ENCODE results near the gene ARGLU1.

ARGLU1 gene

DNA sequence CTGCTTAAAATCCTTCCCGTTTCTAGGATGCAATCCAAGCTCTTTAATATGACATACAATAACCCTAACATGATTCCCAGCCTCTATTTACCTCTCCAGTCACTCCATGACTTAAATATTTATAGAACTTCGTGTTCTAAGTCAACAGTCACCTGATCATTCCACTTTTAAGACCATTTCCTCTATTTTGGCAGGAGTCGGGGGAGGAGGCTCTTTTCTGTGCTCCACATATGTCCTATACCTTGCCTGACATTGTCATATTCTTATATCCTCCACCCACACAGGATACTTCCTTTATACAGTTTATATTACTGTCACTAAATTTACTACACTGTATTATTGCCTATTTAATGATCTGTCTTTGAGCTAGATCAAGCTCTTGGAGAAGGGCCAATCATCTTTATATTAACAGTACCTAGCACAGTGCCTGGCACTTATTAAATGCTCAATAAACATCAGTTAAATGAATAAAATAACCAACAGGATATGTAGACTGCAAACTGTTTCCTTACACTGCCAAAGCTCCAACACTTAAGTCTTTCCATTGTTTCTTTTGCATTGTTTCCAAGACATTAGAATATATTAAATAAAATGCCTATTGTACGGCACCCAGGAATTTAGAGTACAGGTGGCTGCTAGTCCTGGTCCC, 2.7 kb downstream of the ARGLU1 start:
- Histone ChIP-seq H3K4me1 (ENCODE audit: control insufficient read depth in 1 of 2, insufficient read depth in 1 of 2, low read depth in 1 of 2, low read length in 1 of 2) (peaks cover 37 to 41% of the 10 kb centered on the region in 2 experiments), H3K4me3 (ENCODE audit: low read depth in 1 of 2, low read length in 1 of 2) (no peak overlapping the region), H3K27me3 (no peaks in the 10 kb centered on the region), H3K27ac (peak overlapping the region; percentile 4), H3K36me3 (no peaks in the 10 kb centered on the region), H3K9me3 (no peaks in the 10 kb centered on the region)
- TF ChIP-seq, protein P1, sequence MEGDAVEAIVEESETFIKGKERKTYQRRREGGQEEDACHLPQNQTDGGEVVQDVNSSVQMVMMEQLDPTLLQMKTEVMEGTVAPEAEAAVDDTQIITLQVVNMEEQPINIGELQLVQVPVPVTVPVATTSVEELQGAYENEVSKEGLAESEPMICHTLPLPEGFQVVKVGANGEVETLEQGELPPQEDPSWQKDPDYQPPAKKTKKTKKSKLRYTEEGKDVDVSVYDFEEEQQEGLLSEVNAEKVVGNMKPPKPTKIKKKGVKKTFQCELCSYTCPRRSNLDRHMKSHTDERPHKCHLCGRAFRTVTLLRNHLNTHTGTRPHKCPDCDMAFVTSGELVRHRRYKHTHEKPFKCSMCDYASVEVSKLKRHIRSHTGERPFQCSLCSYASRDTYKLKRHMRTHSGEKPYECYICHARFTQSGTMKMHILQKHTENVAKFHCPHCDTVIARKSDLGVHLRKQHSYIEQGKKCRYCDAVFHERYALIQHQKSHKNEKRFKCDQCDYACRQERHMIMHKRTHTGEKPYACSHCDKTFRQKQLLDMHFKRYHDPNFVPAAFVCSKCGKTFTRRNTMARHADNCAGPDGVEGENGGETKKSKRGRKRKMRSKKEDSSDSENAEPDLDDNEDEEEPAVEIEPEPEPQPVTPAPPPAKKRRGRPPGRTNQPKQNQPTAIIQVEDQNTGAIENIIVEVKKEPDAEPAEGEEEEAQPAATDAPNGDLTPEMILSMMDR (IDR thresholded peaks at IDR 0.05), result no peak

DNA sequence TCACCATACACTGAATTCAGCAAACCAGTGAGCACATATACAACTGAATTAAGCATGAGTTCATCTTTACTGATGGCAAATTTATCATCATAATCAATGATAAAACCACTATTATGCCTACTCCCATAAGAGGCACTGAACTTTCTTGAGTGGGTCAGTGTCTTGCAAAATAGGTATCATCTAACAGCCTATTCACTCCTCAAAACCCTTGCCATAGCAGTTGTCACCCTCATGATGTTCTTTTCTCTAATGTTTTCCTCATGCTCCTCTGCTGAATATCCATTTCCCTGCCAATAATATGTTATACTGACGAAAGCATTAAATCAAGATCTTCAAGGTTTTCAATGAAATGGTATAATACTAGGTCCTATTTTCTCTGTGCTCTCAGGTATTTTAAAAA, 5.6 kb downstream of the ARGLU1 start:
- Histone ChIP-seq H3K4me3 (ENCODE audit: low read depth in 1 of 2, low read length in 1 of 2) (no peak overlapping the region), H3K36me3 (peaks cover 22% of the 10 kb centered on the region), H3K27ac (no peak overlapping the region), H3K9me3 (no peaks in the 10 kb centered on the region), H3K4me1 (ENCODE audit: control insufficient read depth in 1 of 2, insufficient read depth in 1 of 2, low read depth in 1 of 2, low read length in 1 of 2) (peaks cover 29 to 31% of the 10 kb centered on the region in 2 experiments), H3K27me3 (no peaks in the 10 kb centered on the region)
- TF ChIP-seq, protein P1 (IDR thresholded peaks at IDR 0.05), result no peak

DNA sequence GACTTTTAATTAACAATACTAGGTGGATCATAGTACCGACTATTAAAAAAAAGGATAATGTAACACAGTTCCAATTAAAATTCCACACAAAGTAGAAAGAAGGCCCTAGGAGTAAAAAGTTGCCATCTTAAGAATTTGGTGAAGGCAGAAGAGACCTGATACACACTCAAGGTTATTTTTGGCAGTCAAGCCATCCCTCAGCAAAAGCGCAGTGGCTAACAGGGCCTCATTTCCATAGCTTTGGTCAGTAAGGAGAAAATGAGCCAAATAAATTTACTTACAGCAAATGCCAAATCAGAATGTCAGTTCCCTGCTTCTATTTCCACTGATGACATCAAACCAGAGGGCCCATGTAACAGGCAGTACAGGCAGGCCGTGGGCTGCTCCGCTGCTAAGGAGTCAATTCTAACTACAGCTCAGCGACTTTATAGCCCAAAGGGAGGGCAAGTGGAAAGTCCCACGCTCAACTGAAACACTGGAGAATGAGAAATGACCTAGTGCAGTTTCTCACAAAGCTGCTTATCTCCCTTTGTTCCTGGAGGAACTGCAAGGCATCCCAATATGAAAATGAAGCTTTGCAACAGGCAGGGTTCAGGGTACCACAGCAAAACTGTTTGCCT, 6.3 kb downstream of the ARGLU1 start:
- H3K27me3 ChIP-seq, result no peaks in the 10 kb centered on the region
- H3K27ac ChIP-seq, result no peak overlapping the region

DNA sequence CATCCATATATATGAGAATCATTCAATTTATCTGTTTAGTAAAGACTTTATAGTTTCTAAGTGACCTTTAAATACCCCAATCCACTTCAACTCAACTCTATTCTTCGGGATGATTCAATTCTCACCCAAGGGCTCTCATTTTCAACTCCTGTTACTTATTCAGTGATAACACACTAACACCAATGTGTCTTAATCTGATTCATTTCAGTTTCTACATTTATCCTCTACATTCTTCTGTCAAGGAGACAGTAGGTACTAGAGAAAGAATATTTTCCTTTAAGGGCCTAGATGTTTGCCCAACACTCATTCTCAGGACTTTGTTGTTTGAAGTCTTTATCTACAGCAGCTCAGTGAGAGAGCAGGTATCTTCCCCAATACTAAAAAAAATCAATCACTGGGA, 7.1 kb downstream of the ARGLU1 start:
- Histone ChIP-seq H3K27me3 (no peaks in the 10 kb centered on the region), H3K4me3 (ENCODE audit: low read depth in 1 of 2, low read length in 1 of 2) (no peak overlapping the region), H3K4me1 (ENCODE audit: control insufficient read depth in 1 of 2, insufficient read depth in 1 of 2, low read depth in 1 of 2, low read length in 1 of 2) (peaks cover 16 to 18% of the 10 kb centered on the region in 2 experiments), H3K27ac (no peak overlapping the region), H3K36me3 (peaks cover 37% of the 10 kb centered on the region), H3K9me3 (no peaks in the 10 kb centered on the region)
- TF ChIP-seq, protein P1 (IDR thresholded peaks at IDR 0.05), result no peak

More for the DNA sequence above, 6.3 kb downstream of the ARGLU1 start:
- TF ChIP-seq, protein P1 (IDR thresholded peaks at IDR 0.05), result no peak
- H3K4me3 ChIP-seq (ENCODE audit: low read depth in 1 of 2, low read length in 1 of 2), result no peak overlapping the region
- H3K9me3 ChIP-seq, result no peaks in the 10 kb centered on the region
- peaks cover 24 to 27% of the 10 kb centered on the region in 2 experiments for H3K4me1 ChIP-seq (ENCODE audit: control insufficient read depth in 1 of 2, insufficient read depth in 1 of 2, low read depth in 1 of 2, low read length in 1 of 2)
- peaks cover 28% of the 10 kb centered on the region for H3K36me3 ChIP-seq

DNA sequence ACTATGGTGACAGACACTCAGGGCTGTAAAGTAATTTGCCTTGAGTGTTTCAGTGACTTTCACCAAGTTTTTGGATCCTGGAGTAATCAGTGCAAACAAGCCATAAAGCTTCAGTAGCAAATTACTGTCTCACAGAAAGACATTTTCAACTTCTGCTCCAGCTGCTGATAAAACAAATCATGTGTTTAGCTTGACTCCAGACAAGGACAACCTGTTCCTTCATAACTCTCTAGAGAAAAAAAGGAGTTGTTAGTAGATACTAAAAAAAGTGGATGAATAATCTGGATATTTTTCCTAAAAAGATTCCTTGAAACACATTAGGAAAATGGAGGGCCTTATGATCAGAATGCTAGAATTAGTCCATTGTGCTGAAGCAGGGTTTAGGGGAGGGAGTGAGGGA, 9.4 kb downstream of the ARGLU1 start:
- Histone ChIP-seq H3K4me3 (ENCODE audit: low read depth in 1 of 2, low read length in 1 of 2) (no peak overlapping the region), H3K9me3 (no peaks in the 10 kb centered on the region), H3K27me3 (no peaks in the 10 kb centered on the region), H3K27ac (no peak overlapping the region), H3K36me3 (peaks cover 59% of the 10 kb centered on the region), H3K4me1 (ENCODE audit: control insufficient read depth in 1 of 2, insufficient read depth in 1 of 2, low read depth in 1 of 2, low read length in 1 of 2) (peaks cover 0 to 4% of the 10 kb centered on the region in 2 experiments)
- TF ChIP-seq, protein P1 (IDR thresholded peaks at IDR 0.05), result no peak

All from neutrophil (primary cell).